Activated CD4-positive, alpha-beta memory T cell treated with anti-CD3 and anti-CD28 coated beads, Interleukin-2, amount 10 ng/mL, durations not matched to agents 7 days and 5 days (primary cell): ENCODE data around the gene RET. TPM values are rescaled to one million over a fixed set of nuclear protein-coding genes. Genes with fewer than 3 reads are reported as not detected.

Source experiments
- CTCF ChIA-PET: fragments of 350-600 bp; sonication (Branson Sonifier 250); formaldehyde crosslinking; loops from one replicate; lab custom pipeline; 2021; ENCODE audit warnings: antibody characterized with exemption, inconsistent platforms; lab: Charles Lee
- POLR2A ChIA-PET: fragments of 350-600 bp; sonication (Branson Sonifier 250); formaldehyde crosslinking; loops from one replicate; lab custom pipeline; 2021; ENCODE audit warnings: antibody characterized with exemption; lab: Charles Lee
- DNase-seq: peaks from one replicate; pipeline ENCODE4 v3.0.0-alpha.2; 2020
- H3K27ac Mint-ChIP-seq: one replicate; pipeline ENCODE4 v1.8.0; 2021; ENCODE audit warnings: mild to moderate bottlenecking, mixed read lengths
- H3K27me3 Mint-ChIP-seq: one replicate; pipeline ENCODE4 v1.8.0; 2021; ENCODE audit warnings: mixed read lengths
- H3K36me3 Mint-ChIP-seq: one replicate; pipeline ENCODE4 v1.8.0; 2021; ENCODE audit warnings: low read depth, mixed read lengths
- H3K4me1 Mint-ChIP-seq: one replicate; pipeline ENCODE4 v1.8.0; 2021; ENCODE audit warnings: mixed read lengths
- H3K4me3 Mint-ChIP-seq: one replicate; pipeline ENCODE4 v1.8.0; 2021; ENCODE audit warnings: mild to moderate bottlenecking, mixed read lengths
- H3K9me3 Mint-ChIP-seq: one replicate; pipeline ENCODE4 v1.8.0; 2021; ENCODE audit warnings: mixed read lengths
- total RNA-seq, 2 experiments: library from RNA; stranded (reverse); gene quantifications; one replicate each; pipeline ENCODE4 v1.2.3, GENCODE V29; 2021

RET gene
- total RNA-seq, 2 experiments from 2014 or later, result 0.28 to 0.50 TPM

DNA sequence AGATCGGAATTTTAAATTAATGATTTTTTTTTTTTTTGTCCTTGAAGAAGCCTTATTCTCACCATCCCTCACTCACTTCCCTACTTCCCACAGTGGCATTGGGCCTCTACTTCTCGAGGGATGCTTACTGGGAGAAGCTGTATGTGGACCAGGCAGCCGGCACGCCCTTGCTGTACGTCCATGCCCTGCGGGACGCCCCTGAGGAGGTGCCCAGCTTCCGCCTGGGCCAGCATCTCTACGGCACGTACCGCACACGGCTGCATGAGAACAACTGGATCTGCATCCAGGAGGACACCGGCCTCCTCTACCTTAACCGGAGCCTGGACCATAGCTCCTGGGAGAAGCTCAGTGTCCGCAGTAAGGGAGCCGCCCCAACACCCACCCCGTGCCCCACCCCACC lies 23.5 kb downstream of the RET start:
- Mint-ChIP-seq H3K4me3 (no peak overlapping the region), H3K9me3 (no peaks in the 10 kb centered on the region), H3K27me3 (peaks cover 31% of the 10 kb centered on the region), H3K27ac (no peak overlapping the region), H3K36me3 (no peaks in the 10 kb centered on the region), H3K4me1 (peaks cover 4% of the 10 kb centered on the region)
- no peak for DNase-seq
- ChIA-PET CTCF (no interaction called here), POLR2A (no interaction called here)

DNA sequence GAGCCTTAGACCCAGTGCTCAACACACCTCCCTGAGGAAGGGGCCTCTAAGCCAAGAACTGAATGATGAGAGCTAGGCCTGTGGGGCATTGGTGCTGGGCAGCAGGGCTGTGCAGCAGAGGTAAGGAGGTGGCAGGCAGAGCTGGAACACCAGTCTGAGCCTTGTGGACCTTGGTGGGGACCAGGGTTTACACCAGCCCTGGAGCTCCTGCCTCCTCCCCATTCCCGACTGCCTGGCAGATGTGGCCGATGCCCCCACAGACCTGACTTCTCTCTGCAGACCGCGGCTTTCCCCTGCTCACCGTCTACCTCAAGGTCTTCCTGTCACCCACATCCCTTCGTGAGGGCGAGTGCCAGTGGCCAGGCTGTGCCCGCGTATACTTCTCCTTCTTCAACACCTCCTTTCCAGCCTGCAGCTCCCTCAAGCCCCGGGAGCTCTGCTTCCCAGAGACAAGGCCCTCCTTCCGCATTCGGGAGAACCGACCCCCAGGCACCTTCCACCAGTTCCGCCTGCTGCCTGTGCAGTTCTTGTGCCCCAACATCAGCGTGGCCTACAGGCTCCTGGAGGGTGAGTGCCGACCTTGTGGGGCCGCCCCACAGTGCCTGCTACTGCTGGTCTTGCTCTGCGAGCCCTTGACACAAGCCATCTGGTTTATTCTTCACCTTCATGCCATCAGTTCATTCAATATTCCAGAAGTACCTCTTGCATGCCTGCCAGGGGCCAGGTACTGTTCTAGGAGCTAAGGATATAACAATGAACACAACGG lies 25.4 kb downstream of the RET start:
- Mint-ChIP-seq H3K9me3 (no peaks in the 10 kb centered on the region), H3K27ac (no peak overlapping the region), H3K27me3 (peaks cover 31% of the 10 kb centered on the region), H3K36me3 (no peaks in the 10 kb centered on the region), H3K4me1 (peaks cover 22% of the 10 kb centered on the region), H3K4me3 (no peak overlapping the region)
- CTCF ChIA-PET, result no interaction called here
- no peak for DNase-seq
- POLR2A ChIA-PET, result no interaction called here

DNA sequence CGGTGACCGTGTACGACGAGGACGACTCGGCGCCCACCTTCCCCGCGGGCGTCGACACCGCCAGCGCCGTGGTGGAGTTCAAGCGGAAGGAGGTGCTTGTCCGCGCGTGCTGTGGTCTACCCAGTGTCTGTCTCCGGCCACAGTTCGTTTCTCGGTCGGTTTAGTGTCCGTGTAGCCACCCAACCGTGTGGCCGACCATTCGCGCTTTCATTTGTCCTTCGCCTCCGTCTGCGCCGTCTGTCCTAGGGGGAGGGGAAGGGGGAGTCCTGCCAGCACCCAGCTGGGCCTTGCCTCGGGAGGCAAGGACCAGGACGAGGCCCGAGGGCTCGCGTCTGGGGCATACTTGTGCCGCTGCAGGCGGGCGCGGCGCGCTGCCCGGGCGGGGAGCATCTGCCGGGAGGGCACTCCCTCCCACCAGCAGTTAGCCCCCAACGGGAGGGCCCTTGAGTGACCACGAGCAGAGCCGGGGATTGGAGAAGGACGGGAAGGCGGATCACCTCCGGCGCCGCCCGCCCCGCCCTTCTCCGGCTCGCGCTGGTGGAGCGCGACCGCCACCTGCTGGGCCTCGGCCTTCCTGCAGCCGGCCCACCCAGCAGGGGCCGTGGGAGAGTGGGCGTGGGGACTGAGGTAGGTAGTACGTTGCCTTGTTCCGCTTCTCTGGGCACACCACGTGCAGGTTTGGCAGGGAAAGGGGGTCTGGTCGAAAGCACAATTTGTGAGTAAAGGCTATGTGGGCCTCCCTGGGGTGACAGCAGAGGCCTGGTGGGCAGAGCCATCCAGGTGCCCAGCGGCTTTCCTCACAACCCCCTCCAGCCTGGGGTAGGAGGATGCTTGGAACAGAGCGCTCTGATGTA lies 28.5 kb downstream of the RET start:
- peak overlapping the region; percentile 65 for H3K4me3 Mint-ChIP-seq
- H3K36me3 Mint-ChIP-seq, result no peaks in the 10 kb centered on the region
- POLR2A ChIA-PET, result interaction anchor here (0.9 to 1.6 kb wide), 5 partner anchors 16 to 352 kb away, joined by 3 to 10 read pairs (median 5); partner anchors contain the start of gene CSGALNACT2
- H3K9me3 Mint-ChIP-seq, result no peaks in the 10 kb centered on the region
- CTCF ChIA-PET, result interaction anchor here (0.6 to 1.8 kb wide), 6 partner anchors 16 to 351 kb away, joined by 3 to 5 read pairs (median 3); partner anchors contain the start of gene CSGALNACT2
- H3K4me1 Mint-ChIP-seq, result peaks cover 28% of the 10 kb centered on the region
- peak overlapping the region; percentile 21 for H3K27ac Mint-ChIP-seq
- peaks cover 27% of the 10 kb centered on the region for H3K27me3 Mint-ChIP-seq
- DNase-seq, result peak; percentile 82

DNA sequence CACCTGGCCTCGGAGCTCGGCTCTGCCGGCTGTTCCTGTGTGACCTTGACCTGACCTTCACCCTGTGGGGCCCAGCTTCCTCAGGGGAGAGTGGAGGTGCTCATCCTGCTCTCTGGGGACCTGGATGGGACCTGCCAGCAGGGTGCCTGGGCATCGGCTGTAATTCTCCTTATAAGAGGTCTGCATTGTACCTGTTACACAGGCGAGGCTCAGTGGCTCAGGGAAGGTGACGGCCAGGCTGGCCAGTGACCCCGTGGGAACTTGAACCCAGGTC lies 29.0 kb downstream of the RET start:
- no peak for DNase-seq
- H3K4me3 Mint-ChIP-seq, result no peak overlapping the region
- ChIA-PET CTCF (interaction anchor here (0.6 to 1.8 kb wide), 4 partner anchors 27 to 96 kb away, joined by 3 to 5 read pairs (median 3); partner anchors contain the start of gene CSGALNACT2), POLR2A (interaction anchor here (1.5 to 1.6 kb wide), 3 partner anchors 32 to 352 kb away, joined by 3 to 10 read pairs (median 7); partner anchors contain the start of gene CSGALNACT2)
- no peaks in the 10 kb centered on the region for H3K9me3 Mint-ChIP-seq
- peak overlapping the region; percentile 21 for H3K27ac Mint-ChIP-seq
- no peaks in the 10 kb centered on the region for H3K36me3 Mint-ChIP-seq
- peaks cover 33% of the 10 kb centered on the region for H3K4me1 Mint-ChIP-seq
- H3K27me3 Mint-ChIP-seq, result peaks cover 27% of the 10 kb centered on the region

DNA sequence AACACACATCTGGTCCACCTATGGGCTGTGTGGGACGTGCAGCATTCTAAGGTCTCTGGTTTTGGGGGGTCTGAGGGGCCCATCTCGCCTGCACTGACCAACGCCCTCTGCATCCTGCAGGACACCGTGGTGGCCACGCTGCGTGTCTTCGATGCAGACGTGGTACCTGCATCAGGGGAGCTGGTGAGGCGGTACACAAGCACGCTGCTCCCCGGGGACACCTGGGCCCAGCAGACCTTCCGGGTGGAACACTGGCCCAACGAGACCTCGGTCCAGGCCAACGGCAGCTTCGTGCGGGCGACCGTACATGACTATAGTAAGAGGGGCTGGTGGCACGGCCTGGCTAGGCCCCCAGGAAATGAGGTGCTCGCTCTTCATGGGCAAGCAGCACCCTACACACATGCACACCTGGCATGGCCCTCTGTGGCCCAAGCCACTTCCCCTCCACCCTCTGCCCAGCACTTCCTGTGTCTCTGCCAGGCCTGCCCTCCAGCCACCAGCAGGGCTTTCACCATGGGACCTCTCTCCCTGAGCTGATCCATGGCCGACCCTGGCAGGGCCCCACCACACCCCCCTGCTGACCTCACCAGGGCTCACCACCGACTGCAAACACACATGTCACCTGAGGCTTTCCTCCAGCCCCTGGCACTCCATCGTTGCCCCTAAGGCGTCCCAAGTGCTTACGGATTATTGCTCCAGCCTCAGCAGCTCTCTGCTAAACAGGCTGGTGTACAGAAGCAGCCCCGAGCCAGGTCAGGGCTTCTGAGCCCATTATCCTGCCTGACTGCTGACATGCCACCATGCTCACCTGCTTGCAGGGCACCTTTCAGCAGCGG lies 29.6 kb downstream of the RET start:
- Mint-ChIP-seq H3K4me3 (peak overlapping the region; percentile 18), H3K27me3 (peaks cover 26% of the 10 kb centered on the region), H3K36me3 (no peaks in the 10 kb centered on the region), H3K9me3 (no peaks in the 10 kb centered on the region), H3K27ac (no peak overlapping the region), H3K4me1 (peaks cover 33% of the 10 kb centered on the region)
- POLR2A ChIA-PET, result interaction anchor here (1.5 to 1.6 kb wide), 3 partner anchors 31 to 353 kb away, joined by 3 to 10 read pairs (median 7); partner anchors contain the start of gene CSGALNACT2
- CTCF ChIA-PET, result interaction anchor here (1.8 kb wide), 1 partner anchor 33 kb away, joined by 5 read pairs; no protein-coding TSS in a partner anchor
- DNase-seq, result no peak

DNA sequence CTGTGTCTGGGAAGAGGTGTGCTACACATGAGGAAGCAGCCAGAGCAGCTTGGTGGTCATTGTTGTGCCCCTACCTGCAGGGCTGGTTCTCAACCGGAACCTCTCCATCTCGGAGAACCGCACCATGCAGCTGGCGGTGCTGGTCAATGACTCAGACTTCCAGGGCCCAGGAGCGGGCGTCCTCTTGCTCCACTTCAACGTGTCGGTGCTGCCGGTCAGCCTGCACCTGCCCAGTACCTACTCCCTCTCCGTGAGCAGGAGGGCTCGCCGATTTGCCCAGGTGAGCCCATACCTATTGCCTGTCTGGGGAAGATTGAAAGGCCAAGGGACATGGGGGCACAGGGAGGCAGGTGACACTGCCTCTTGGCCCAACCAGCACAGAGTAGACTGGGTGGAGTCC lies 32.1 kb downstream of the RET start:
- Mint-ChIP-seq H3K27me3 (peaks cover 6% of the 10 kb centered on the region), H3K4me1 (peaks cover 33% of the 10 kb centered on the region), H3K9me3 (no peaks in the 10 kb centered on the region), H3K4me3 (no peak overlapping the region), H3K36me3 (no peaks in the 10 kb centered on the region), H3K27ac (no peak overlapping the region)
- CTCF ChIA-PET, result no interaction called here
- POLR2A ChIA-PET, result no interaction called here
- no peak for DNase-seq

DNA sequence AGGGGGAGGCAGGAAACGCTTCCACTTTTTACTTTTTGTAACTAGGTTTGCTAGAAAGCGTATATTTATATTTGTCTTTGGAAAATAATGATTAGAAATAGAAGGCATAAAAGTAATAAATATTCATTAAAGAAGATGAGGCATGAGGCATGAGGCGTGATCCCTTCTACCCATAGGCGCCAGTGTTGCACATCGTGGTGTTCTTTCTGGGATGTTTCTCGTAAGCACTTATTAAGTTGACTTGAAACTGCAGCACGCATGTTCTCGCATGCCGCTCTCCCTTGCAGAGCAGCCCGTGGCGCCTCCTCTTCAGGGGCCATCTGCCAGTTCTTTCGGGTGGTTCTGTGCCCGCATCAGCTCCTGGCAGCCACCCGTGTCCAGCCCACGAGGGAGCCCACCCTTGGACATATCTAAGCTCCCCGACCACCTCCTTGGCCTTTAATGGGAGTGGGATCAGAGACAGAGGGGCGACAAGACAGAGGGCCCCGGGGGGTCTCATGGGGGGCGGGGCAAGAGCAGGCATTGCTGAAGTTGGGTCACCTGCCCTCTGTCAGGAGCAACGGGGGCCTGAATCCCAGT lies 32.9 kb downstream of the RET start:
- Mint-ChIP-seq H3K9me3 (no peaks in the 10 kb centered on the region), H3K4me3 (no peak overlapping the region), H3K27ac (no peak overlapping the region), H3K4me1 (peaks cover 33% of the 10 kb centered on the region), H3K36me3 (no peaks in the 10 kb centered on the region), H3K27me3 (peaks cover 4% of the 10 kb centered on the region)
- no peak for DNase-seq
- ChIA-PET POLR2A (interaction anchor here (1.0 to 2.2 kb wide), 2 partner anchors 11 to 23 kb away, joined by 3 to 8 read pairs; no protein-coding TSS in a partner anchor), CTCF (interaction anchor here (1.0 kb wide), 1 partner anchor 28 kb away, joined by 3 read pairs; the partner anchor contains the start of gene CSGALNACT2)

DNA sequence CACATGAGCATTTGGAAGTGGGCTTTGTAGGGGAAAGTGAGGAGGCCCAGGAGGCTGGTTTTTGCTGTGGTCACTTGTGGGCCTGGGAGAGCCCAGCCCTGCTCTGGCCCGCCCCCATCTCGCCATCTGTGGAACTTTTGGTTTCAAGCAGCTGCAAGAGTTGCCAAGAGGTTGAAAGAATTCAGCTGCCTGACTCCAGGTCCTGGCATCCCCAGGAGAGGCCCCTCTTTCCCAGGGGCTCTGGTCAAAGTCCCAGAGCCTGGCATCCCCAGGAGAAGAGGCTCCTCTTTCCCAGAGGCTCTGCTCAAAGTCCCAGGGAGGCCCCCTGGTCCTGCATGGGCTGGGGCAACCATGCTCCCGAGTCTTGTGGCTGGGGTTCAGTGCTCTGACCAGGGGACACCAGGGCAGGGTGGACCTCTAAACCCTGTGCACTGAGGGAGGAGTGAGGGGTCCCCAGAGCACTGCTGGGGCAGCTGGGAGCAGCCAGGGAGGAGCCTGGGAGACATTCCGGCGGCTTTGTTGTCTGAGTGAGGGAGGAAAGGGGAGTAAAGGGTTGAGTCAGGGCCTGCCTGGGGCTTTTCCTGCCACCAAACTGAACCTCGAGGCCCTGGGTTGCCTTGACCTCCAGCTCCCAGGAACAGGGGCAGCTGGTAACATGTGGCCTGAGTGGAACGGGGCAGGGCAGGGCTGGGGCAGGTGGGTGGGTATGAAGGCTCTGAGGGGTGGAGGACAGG lies 33.6 kb downstream of the RET start:
- no peaks in the 10 kb centered on the region for H3K9me3 Mint-ChIP-seq

DNA sequence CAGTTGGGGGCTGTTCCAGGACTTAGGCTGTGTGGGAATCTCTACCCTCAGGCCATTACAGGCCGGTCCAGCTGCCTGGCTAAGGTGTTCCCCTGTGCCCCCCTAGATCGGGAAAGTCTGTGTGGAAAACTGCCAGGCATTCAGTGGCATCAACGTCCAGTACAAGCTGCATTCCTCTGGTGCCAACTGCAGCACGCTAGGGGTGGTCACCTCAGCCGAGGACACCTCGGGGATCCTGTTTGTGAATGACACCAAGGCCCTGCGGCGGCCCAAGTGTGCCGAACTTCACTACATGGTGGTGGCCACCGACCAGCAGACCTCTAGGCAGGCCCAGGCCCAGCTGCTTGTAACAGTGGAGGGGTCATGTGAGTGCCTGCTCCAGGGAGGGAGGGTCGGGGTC lies 34.2 kb downstream of the RET start:
- ChIA-PET CTCF (interaction anchor here (1.8 kb wide), 1 partner anchor 10 kb away, joined by 7 read pairs; no protein-coding TSS in a partner anchor), POLR2A (interaction anchor here (0.9 to 2.2 kb wide), 3 partner anchors 10 to 329 kb away, joined by 3 to 8 read pairs (median 8); partner anchors contain the start of gene CSGALNACT2)
- Mint-ChIP-seq H3K27me3 (no peaks in the 10 kb centered on the region), H3K9me3 (no peaks in the 10 kb centered on the region), H3K36me3 (no peaks in the 10 kb centered on the region), H3K4me1 (peaks cover 23% of the 10 kb centered on the region), H3K27ac (no peak overlapping the region), H3K4me3 (no peak overlapping the region)
- DNase-seq, result no peak

More for the DNA sequence above, 33.6 kb downstream of the RET start:
- ChIA-PET POLR2A (interaction anchor here (1.0 to 2.2 kb wide), 3 partner anchors 10 to 28 kb away, joined by 3 to 8 read pairs (median 8); partner anchors contain the start of gene CSGALNACT2), CTCF (interaction anchor here (1.0 to 1.8 kb wide), 2 partner anchors 10 to 28 kb away, joined by 3 to 7 read pairs; partner anchors contain the start of gene CSGALNACT2)
- H3K36me3 Mint-ChIP-seq, result no peaks in the 10 kb centered on the region
- no peaks in the 10 kb centered on the region for H3K27me3 Mint-ChIP-seq
- H3K4me3 Mint-ChIP-seq, result no peak overlapping the region
- peaks cover 29% of the 10 kb centered on the region for H3K4me1 Mint-ChIP-seq
- DNase-seq, result no peak
- no peak overlapping the region for H3K27ac Mint-ChIP-seq

DNA sequence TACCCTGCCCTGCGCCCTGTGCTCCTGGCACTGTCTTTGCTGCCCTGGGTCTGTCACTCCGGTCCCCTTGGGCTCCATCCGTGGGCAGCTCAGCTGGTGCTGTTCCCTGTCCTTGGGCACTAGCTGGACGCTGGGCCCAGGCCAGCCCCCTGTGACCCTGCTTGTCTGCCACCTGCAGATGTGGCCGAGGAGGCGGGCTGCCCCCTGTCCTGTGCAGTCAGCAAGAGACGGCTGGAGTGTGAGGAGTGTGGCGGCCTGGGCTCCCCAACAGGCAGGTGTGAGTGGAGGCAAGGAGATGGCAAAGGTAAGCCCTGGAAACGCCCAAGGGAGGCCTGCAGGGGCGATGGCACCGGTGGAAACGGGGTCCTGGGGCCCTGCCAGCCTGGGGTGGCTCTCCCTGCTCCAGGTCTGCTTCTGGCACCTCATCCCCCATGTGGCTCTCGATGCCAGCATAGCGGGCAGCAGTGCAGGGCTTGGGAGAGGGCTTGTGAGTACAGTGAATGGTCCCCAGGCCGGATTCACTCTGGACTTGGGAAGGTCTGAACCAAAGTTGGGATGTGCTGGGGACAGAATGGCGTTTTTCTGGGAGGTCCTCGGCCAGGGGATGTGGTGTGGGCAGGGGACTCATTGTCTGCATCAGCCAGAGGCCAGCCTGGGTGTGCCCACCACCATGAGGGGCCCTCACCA lies 35.2 kb downstream of the RET start:
- no peak for DNase-seq
- ChIA-PET POLR2A (interaction anchor here (0.9 to 1.9 kb wide), 2 partner anchors 26 to 330 kb away, joined by 3 to 8 read pairs; partner anchors contain the start of gene CSGALNACT2), CTCF (interaction anchor here (1.8 kb wide), 1 partner anchor 9 kb away, joined by 7 read pairs; no protein-coding TSS in a partner anchor)
- Mint-ChIP-seq H3K36me3 (no peaks in the 10 kb centered on the region), H3K9me3 (no peaks in the 10 kb centered on the region), H3K4me1 (peaks cover 13% of the 10 kb centered on the region), H3K4me3 (no peak overlapping the region), H3K27me3 (no peaks in the 10 kb centered on the region), H3K27ac (no peak overlapping the region)

DNA sequence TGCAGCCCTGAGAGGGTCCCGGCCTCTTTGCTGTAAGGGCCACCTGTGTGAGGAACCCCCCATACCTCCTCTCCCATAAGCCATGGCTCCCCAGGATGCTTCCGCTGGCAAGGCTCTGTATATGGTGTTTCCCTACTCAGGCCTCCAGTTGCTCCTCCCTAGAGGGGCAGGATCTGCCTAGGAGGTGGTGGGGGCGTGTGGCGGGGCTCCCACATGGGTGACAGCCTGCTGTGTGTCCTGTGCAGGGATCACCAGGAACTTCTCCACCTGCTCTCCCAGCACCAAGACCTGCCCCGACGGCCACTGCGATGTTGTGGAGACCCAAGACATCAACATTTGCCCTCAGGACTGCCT lies 35.7 kb downstream of the RET start:
- Mint-ChIP-seq H3K9me3 (no peaks in the 10 kb centered on the region), H3K4me3 (no peak overlapping the region), H3K36me3 (no peaks in the 10 kb centered on the region), H3K27me3 (no peaks in the 10 kb centered on the region), H3K4me1 (peaks cover 11% of the 10 kb centered on the region), H3K27ac (no peak overlapping the region)
- ChIA-PET POLR2A (no interaction called here), CTCF (no interaction called here)
- no peak for DNase-seq
